Subcutaneous abdominal adipose tissue (tissue), 5 donors: ENCODE measurements around the gene LARGE2.

ENCODE experiments used
- H3K27ac ChIP-seq: one replicate; pipeline ENCODE4 v1.7.0; 2013; ENCODE audit warnings: low read depth, mild to moderate bottlenecking, inconsistent platforms, low read length, moderate library complexity
- H3K27me3 ChIP-seq, 5 donors: one replicate each; pipeline ENCODE4 v1.7.0; 2013; ENCODE audit warnings: low read length in 5 of 5, inconsistent platforms in 1 of 5; ENCODE audit not compliant: control insufficient read depth in 5 of 5, insufficient read depth in 4 of 5
- H3K36me3 ChIP-seq, 5 donors: one replicate each; pipeline ENCODE4 v1.7.0; 2013; ENCODE audit warnings: low read length in 5 of 5; ENCODE audit not compliant: control insufficient read depth in 5 of 5, insufficient read depth in 5 of 5
- H3K4me1 ChIP-seq, 5 donors: one replicate each; pipeline ENCODE4 v1.7.0; 2013; ENCODE audit warnings: low read length in 5 of 5, mild to moderate bottlenecking in 3 of 5, moderate library complexity in 1 of 5; ENCODE audit not compliant: control insufficient read depth in 5 of 5, insufficient read depth in 5 of 5
- H3K4me3 ChIP-seq, 5 donors: one replicate each; pipeline ENCODE4 v1.7.0; 2013; ENCODE audit warnings: low read length in 5 of 5, low read depth in 1 of 5
- H3K9ac ChIP-seq, 5 donors: one replicate each; pipeline ENCODE4 v1.7.0; 2013; ENCODE audit warnings: low read length in 5 of 5, mild to moderate bottlenecking in 4 of 5, moderate library complexity in 3 of 5
- H3K9me3 ChIP-seq, 5 donors: one replicate each; pipeline ENCODE4 v1.7.0; 2013; ENCODE audit warnings: low read length in 5 of 5; ENCODE audit not compliant: control insufficient read depth in 5 of 5
- donor health status: healthy.
- donor health status: healthy.
- donor health status: healthy.
- donor health status: healthy.
- donor health status: healthy.

LARGE2 gene

DNA sequence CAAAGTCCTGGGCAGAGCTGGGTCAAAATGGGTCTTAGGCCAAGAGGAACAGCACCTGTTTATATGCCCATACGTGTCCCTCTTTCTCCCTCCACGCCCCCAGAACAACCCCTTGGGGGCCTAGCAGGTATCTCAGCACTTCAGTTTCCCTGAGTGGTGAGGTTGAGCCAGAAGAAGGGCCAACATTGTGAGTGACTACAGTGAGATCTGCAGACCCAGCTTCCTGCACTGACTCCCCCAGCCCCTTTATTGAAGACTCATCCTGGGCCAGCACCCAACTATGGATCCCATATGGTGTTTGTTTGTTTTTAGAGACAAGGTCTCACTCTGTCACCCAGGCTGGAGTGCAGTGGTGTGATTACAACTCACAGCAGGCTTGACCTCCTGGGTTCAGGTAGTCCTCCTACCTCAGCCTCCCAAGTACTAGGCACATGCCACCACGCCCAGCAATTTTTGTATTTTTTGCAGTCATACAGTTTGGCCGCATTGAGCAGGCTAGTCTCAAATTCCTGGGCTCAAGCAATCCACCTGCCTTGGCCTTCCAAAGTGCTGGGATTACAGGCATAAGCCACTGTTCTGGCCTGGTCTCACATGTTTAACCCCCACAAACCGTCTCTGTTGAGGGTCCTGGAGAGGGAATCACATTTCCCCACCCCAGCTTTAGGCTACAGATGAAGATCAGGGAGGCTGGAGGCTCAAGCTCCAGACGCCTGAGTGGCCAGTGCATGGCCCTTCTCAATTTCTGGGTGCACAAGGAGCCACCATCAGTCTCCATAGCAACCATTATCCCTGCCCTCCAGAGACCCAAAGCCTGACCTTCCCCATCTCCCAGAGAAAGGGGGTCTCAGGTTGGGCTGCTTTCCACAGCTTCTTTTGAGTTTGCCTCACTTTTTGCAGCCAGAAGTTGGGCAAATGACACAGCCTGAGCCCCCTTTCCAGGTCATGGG, 1.7 kb upstream of the LARGE2 start:
- H3K9me3 ChIP-seq: no peaks in the 10 kb centered on the region

DNA sequence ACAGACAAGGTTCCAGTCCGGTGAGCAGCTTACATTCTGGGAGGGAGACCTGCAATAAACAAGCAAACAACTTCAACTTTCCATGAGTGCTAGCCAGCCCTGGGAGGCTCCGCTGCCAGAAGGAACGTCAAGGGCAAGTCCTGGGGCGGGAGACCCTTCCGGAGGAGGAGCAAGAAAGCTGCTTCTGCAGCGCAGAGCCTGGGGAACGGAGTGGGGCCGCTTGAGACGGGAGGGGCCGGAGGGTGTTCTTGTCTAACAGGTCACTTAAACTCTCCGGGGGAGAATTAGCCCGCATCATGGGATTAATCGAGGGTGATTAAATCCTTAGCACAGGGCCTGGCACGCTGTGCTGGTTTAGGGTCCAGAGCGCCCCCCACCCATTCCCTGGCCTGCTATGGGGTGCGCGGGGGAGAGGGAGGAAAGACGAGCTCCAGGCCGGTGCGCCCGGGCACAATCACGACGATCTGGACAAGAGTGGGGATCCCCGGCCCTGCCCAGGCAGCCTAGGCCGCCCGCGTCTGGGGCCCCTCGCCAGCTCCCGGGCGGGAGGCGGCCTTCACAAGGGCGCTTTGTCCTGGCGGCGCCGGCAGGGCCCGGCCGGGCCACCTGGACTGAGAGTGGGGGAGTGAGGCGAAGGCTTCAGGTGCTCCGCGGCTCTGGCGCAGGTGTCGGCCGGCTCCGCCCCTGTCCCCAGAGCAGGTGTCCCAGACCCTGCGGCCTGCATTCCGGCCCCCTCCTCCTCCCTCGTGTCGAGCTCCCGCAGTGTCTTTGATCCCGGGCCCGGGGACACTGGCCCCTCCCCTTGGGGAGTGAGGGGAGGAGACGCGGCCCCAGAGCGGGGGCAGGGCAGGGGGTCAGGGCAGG, 663 bp upstream of the LARGE2 start:
- H3K36me3 ChIP-seq: no peaks in the 10 kb centered on the region
- H3K27me3 ChIP-seq: peaks cover 18 to 28% (median 24%) of the 10 kb centered on the region in 5 donors
- peaks cover 0 to 48% (median 28%) of the 10 kb centered on the region in 5 donors for H3K4me1 ChIP-seq
- H3K9ac ChIP-seq: no peak overlapping the region
- no peak overlapping the region for H3K27ac ChIP-seq
- H3K4me3 ChIP-seq: peak overlapping the region in 2 of 5 donors; percentile 29 to 52
- no peaks in the 10 kb centered on the region for H3K9me3 ChIP-seq

More for the DNA sequence above, 1.7 kb upstream of the LARGE2 start:
- Histone ChIP-seq H3K4me3 (no peak overlapping the region), H3K27ac (no peak overlapping the region), H3K36me3 (peaks cover 0 to 4% (median 3%) of the 10 kb centered on the region in 5 donors), H3K9ac (no peak overlapping the region), H3K27me3 (peaks cover 10 to 21% (median 15%) of the 10 kb centered on the region in 5 donors), H3K4me1 (peaks cover 1 to 56% (median 36%) of the 10 kb centered on the region in 5 donors)

DNA sequence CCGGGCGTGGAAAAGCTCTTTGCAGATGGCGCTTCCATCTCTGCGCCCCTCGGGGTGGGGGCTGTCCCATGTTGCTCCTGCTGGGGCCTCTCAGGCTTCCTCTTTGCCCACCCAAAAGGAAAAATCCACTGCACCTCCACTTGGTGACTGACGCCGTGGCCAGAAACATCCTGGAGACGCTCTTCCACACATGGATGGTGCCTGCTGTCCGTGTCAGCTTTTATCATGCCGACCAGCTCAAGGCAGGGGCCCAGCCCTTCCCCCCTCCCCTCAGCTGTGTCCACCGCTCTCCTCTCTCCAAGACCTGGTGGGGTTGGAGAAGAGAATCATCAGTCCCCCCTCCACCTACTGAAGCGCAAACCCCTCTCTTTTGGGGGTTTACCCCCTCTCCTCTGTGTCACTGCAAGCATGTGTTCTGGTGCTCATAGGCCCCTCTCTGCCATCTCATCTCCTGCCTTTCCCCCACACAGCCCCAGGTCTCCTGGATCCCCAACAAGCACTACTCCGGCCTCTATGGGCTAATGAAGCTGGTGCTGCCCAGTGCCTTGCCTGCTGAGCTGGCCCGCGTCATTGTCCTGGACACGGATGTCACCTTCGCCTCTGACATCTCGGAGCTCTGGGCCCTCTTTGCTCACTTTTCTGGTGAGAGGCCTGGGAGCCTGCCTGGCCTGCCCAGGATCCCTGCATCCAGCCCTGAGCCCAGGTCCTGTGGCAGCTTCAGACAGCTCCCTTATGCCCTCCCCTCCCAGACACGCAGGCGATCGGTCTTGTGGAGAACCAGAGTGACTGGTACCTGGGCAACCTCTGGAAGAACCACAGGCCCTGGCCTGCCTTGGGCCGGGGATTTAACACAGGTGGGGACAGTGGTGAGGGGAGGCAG, 1.8 kb downstream of the LARGE2 start:
- Histone ChIP-seq H3K36me3 (no peaks in the 10 kb centered on the region), H3K9me3 (no peaks in the 10 kb centered on the region), H3K4me1 (peaks cover 0 to 28% (median 14%) of the 10 kb centered on the region in 5 donors), H3K27me3 (peaks cover 18 to 29% (median 24%) of the 10 kb centered on the region in 5 donors), H3K27ac (no peak overlapping the region), H3K4me3 (no peak overlapping the region), H3K9ac (no peak overlapping the region)

DNA sequence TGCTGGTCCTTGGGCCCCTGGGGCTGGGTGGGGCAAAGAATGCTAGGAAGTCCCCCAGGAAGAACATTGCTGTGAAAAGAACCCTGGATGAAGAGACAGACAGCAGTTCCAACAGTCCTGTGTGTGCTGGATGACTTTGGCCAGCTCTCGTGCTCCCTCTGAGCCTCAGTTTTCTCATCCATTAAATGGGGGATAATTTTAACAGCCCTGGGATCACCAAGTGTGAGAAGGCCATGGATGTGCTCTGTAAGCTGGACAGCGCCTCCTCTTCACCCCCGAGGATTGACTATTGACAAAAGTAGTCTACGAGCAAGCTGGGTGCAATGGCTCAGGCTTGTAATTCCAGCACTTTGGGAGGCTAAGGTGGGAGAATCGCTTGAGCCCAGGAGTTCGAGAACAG, 2.5 kb downstream of the LARGE2 start:
- Histone ChIP-seq H3K36me3 (no peaks in the 10 kb centered on the region), H3K4me1 (peaks cover 0 to 22% (median 13%) of the 10 kb centered on the region in 5 donors), H3K27ac (no peak overlapping the region), H3K9ac (no peak overlapping the region), H3K4me3 (no peak overlapping the region), H3K9me3 (no peaks in the 10 kb centered on the region), H3K27me3 (peaks cover 18 to 29% (median 24%) of the 10 kb centered on the region in 5 donors)

DNA sequence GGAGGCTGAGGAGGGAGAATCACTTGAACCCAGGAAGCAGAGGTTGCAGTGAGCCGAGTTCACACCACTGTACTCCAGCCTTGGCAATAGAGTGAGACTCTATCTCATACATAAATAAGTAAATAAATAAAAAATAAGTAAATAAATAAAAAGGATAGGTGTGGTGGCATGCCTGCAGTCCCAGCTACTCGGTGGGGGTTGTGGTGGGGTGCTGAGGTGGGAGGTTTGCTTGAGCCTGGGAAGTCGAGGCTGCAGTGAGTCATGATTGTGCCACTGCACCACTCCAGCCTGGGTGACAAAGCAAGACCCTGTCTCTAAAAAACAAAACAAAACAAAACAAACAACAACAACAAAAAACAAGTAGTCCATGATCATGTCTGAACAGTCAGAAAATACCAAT, 3.1 kb downstream of the LARGE2 start:
- Histone ChIP-seq H3K4me1 (peaks cover 0 to 16% (median 12%) of the 10 kb centered on the region in 5 donors), H3K27ac (no peak overlapping the region), H3K9ac (no peak overlapping the region), H3K4me3 (no peak overlapping the region), H3K9me3 (no peaks in the 10 kb centered on the region), H3K27me3 (peaks cover 18 to 29% (median 24%) of the 10 kb centered on the region in 5 donors), H3K36me3 (peaks cover 0 to 4% (median 0%) of the 10 kb centered on the region in 5 donors)

DNA sequence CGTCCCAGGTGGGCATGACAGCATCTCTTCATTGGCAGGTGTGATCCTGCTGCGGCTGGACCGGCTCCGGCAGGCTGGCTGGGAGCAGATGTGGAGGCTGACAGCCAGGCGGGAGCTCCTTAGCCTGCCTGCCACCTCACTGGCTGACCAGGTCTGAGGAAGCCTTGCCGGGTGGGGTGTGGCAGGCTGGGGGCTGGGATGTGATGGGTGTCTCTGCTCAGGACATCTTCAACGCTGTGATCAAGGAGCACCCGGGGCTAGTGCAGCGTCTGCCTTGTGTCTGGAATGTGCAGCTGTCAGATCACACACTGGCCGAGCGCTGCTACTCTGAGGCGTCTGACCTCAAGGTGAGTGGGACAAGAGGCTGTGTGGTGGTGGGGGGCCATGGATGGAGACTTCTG, 3.5 kb downstream of the LARGE2 start:
- H3K4me3 ChIP-seq: no peak overlapping the region
- no peak overlapping the region for H3K9ac ChIP-seq
- H3K36me3 ChIP-seq: peaks cover 0 to 4% (median 0%) of the 10 kb centered on the region in 5 donors
- H3K27me3 ChIP-seq: peaks cover 18 to 29% (median 24%) of the 10 kb centered on the region in 5 donors
- peaks cover 0 to 16% (median 12%) of the 10 kb centered on the region in 5 donors for H3K4me1 ChIP-seq
- no peak overlapping the region for H3K27ac ChIP-seq
- H3K9me3 ChIP-seq: no peaks in the 10 kb centered on the region

DNA sequence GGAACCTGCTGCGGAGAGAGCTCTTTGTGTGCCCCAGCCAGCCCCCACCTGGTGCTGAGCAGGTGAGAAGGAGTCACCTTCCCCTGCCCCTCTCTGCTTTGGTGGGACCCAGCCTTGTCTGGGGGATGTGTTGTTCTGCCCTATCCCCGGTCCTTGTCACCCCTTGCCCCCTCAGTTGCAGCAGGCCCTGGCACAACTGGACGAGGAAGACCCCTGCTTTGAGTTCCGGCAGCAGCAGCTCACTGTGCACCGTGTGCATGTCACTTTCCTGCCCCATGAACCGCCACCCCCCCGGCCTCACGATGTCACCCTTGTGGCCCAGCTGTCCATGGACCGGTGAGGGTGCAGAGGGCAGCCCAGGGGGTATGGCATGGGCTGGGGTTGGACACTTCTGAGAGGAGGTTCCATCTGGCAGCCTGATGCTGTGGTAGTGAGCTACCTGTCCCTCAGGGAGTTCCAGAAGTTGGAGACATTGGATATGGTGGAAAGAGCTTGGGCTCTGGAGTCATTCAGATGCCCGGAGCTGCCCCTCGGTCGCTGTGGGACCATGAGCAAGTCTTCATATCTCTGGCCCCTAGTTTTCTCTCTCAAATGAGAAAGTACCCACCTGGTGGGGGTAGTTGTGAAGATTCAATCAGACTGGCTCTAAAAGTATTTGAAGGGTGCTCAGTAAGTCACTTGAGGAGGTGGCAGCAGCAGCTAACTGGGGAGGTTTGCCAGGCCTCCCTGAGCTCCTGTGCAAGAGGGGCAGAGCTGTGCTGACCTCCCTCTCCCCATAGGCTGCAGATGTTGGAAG, 4.3 kb downstream of the LARGE2 start:
- H3K27ac ChIP-seq: no peak overlapping the region
- H3K9me3 ChIP-seq: no peaks in the 10 kb centered on the region
- peaks cover 18 to 24% (median 23%) of the 10 kb centered on the region in 5 donors for H3K27me3 ChIP-seq
- H3K4me1 ChIP-seq: peaks cover 0 to 18% (median 16%) of the 10 kb centered on the region in 5 donors
- peaks cover 0 to 7% (median 4%) of the 10 kb centered on the region in 5 donors for H3K36me3 ChIP-seq
- no peak overlapping the region for H3K4me3 ChIP-seq
- no peak overlapping the region for H3K9ac ChIP-seq

DNA sequence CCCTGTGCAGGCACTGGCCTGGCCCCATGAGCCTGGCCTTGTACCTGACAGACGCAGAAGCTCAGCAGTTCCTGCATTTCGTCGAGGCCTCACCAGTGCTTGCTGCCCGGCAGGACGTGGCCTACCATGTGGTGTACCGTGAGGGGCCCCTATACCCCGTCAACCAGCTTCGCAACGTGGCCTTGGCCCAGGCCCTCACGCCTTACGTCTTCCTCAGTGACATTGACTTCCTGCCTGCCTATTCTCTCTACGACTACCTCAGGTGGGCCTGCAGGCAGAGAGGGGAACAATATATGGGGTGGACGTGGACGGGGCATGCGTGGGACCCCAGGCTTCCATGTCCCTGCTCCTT, 4.9 kb downstream of the LARGE2 start:
- H3K27me3 ChIP-seq: peaks cover 18 to 21% (median 19%) of the 10 kb centered on the region in 5 donors
- peaks cover 0 to 16% (median 16%) of the 10 kb centered on the region in 5 donors for H3K4me1 ChIP-seq
- H3K4me3 ChIP-seq: no peak overlapping the region
- no peaks in the 10 kb centered on the region for H3K9me3 ChIP-seq
- H3K9ac ChIP-seq: no peak overlapping the region
- H3K27ac ChIP-seq: no peak overlapping the region
- H3K36me3 ChIP-seq: peaks cover 0 to 12% (median 10%) of the 10 kb centered on the region in 5 donors
